GM19455 (cell line): ENCODE results near the gene ADM5.

Experiments used
- ATAC-seq: cut with Tn5 transposase; IDR thresholded peaks from one replicate; pipeline ENCODE4 v1.9.1; 2021; ENCODE audit not compliant: unreplicated experiment

The ADM5 gene

GRCh38 chr19:49679771-49680413, 9.5 kb upstream of the ADM5 start:
- ATAC-seq = no peak

DNA sequence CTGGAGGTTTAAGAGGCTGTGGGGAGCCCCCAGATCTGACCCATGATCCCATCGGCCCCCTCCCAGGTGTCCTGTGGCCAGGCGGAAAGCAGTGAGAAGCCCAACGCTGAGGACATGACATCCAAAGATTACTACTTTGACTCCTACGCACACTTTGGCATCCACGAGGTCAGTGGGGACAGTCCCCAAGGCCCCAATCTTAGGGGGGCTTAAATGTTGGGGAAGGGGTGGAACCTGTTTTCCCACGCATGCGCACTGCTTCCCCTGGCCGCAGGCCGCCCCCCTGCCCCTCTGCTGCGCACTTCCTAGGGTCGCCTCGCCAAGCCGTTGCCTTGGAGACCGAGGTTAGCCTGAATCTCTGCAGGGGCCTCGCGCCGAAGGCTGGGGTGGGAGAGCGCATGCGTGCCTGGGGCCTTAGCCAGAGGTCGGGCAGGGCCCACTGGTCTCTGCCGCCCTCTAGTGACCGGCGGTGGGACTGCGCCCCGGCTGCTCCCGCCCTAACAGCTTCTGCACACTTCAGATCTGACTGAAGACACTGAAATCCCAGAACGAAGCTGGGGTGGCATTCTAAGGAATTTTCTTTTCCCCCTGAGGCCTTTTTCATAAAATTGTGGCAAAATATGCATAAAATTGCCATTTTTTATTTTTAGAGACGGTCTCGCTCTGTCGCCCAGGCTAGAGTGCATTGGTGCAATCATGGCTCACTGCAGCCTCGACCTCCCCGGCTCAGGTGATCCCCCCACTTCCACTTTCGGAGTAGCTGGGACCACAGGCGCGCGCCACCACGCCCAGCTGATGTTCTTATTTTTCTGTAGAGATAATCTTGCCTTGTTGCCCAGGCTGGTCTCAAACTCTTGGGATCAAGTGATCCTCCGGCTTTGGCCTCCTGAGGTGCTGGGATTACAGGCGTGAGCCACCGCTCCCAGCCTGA, 8.7 kb upstream of the ADM5 start:
- ATAC-seq = no peak

DNA sequence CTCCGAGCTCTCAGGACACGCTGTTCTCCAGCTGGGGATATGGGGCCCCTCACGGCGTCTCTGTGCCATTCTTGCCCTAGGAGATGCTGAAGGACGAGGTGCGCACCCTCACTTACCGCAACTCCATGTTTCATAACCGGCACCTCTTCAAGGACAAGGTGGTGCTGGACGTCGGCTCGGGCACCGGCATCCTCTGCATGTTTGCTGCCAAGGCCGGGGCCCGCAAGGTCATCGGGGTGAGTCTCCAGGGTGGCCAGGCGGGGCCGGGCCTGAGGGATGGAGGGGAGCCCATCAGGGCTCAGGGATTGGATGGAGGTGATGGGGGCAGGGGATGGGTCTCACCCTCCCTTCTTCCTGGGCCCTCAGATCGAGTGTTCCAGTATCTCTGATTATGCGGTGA, 7.6 kb upstream of the ADM5 start:
- ATAC-seq = no peak

GRCh38 chr19:49682274-49682673, 7.1 kb upstream of the ADM5 start:
- ATAC-seq = no peak

DNA sequence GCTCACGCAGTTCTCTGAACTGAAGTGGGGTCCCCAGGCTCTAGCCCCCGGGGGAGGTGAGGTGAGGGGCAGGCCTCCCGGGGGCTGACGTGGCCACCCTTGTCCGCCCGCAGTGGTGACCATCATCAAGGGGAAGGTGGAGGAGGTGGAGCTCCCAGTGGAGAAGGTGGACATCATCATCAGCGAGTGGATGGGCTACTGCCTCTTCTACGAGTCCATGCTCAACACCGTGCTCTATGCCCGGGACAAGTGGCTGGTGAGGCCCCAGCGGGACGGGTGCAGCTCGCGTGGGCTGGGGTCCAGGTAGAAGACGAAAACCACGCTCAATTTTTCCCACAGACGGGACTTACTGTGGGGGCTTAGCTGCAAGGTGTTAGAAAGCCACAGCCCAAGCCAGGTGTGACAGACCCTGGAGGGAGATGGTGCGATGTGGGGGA, 5.6 kb upstream of the ADM5 start:
- no peak for ATAC-seq

DNA sequence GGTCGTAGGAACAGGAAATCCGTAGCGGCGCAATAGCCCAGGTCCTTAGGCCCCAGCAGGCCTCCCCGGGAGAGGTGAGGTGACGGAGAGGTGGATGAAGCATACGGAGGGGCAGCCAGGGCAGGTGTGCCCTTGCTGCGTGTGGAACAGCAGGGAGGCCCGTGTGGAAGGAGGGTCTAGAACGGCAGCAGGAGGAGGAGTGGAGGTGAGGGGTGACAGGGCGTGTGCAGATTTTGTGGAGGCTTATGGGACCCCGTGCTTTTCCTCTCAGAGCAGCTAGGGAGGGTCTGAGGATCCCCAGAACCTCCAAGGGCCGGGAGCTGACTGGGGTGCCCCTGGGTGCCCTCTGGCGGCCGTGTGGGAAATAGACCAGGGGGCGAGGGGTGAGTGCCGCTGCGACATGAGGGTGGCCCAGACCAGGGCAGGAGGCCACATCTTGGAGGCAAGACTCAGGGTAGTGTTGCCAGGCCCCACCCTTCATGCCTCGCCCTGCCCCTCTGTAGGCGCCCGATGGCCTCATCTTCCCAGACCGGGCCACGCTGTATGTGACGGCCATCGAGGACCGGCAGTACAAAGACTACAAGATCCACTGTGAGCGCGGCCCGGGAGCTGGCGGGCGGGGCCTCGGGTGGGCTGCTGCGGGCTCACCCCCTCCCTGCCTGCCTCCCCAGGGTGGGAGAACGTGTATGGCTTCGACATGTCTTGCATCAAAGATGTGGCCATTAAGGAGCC, 5.0 kb upstream of the ADM5 start:
- no peak for ATAC-seq

DNA sequence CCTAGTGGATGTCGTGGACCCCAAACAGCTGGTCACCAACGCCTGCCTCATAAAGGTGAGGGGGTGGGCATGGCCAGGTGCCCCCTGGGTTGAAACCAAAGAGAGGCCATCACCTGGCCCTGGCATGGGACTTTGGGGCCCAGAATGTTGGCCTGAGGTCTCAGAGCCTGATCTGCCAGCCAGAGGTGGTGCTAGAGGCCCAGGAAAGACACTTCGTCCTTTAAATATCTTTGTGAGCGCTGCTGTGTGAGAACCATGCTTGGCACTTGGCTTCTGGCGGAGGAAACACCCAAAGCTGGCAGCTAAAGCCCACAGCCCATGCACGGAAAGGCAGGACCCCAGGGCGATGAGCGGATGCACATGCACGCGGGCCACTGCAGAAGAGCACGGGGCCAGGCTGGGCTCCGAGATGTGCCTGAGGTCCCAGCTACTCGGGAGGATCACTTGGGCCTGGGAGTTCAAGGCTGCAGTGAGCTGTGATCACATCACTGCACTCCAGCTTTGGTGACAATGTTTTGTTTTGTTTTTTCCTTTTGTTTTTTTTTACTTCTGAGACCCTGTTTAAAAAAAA, 4.3 kb upstream of the ADM5 start:
- no peak for ATAC-seq

DNA sequence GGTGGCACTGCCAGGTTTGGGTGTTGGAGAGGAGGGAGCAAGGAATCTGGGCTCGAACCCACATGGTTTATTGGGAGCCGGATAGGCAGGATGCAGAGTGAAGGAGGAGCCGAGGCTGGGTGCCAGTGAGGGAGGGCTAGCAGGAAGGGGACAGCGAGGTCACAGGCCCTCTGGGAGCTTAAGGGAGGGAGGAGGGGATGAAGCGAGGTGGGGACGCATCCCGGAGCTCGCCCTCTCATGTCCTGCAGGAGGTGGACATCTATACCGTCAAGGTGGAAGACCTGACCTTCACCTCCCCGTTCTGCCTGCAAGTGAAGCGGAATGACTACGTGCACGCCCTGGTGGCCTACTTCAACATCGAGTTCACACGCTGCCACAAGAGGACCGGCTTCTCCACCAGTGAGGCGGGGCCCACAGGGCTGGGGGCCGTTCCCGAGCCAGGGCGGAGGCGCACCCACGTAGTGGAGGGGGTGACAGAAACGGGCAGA, 3.5 kb upstream of the ADM5 start:
- ATAC-seq = no peak

GRCh38 chr19:49686503-49687088, 2.8 kb upstream of the ADM5 start:
- no peak for ATAC-seq

DNA sequence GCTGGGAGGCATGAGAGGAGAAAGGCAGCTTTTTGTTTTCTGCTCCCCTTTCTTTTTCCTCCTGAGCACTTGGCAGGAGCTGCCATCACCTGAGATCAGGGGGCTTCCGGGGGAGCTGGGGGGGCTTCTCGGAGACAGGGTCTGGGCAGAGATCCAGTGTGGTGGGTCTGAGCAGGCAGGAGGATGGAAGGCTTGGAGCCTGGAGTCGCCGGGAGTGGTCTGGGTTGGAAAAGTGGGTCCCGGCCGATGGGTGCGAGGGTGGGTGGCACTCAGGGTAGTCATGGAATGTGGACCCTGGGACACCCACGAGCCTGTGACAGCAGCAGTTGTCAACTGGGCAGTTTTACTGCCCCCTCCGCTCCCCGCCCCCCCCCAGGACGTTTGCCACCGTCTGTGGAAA, 2.2 kb upstream of the ADM5 start:
- ATAC-seq = no peak

GRCh38 chr19:49687566-49688316, 1.7 kb upstream of the ADM5 start:
- ATAC-seq = no peak

DNA sequence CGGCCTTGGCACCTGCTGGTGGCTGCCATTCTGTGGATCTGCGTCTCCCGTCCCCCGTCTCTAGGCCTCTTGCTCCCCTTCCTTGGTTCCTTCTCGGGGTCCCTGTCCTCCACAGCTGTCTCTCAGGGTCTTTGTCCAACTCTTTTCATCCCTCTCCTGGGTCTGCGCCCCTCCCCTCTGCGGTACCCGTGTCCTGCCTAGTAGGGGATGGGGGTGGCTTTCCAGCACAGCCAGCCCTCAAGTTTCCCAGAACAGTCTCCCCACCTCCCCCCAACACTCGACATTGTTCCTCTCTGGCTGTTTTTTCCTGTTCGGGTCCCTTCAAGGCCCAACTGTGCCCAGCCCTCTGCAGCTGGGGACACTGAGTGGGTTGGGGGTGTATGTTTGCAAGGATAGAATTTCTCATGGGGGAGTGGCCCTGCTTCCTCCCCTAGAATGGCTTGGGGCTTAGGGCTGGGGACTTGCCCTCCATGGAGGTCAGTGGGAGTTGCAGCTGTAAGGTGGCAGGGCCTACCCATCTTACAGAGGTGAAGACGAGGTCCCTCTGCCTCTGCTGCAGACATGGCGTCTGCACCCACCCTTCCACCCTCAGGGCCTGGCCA, 762 bp upstream of the ADM5 start:
- ATAC-seq = no peak

- no peak for ATAC-seq
Measured at GRCh38 chr19:49690079-49690655, 773 bp downstream of the ADM5 start.

- ATAC-seq = no peak
Measured at GRCh38 chr19:49690656-49691242, 1.4 kb downstream of the ADM5 start, which contains the start of gene CPT1C. TSS of gene CPT1C (plus strand) at chr19:49691116. CDS start at chr19:49692253, 1,137 bp downstream.

- ATAC-seq = no peak
Measured at GRCh38 chr19:49691243-49692146, 2.1 kb downstream of the ADM5 start.

- ATAC-seq = no peak
Measured at GRCh38 chr19:49692147-49692506, 2.7 kb downstream of the ADM5 start.

DNA sequence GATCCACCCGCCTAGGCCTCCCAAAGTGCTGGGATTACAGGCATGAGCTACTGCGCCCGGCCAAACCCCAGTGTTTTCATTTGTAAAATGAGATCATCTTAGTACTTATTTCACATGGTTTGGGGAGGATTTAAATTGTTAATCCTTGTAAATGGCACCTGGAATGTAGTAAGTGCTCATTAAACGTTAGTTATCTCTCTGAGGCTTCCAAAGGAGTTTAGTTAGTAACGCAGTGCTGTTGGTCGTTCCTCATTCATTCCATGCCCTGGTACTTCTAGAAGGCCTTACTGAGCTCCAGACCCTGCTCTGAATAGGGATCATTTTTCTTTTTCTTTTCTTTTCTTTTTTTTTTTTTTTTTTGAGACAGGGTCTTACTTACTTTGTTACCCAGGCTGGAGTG, 6.7 kb downstream of the ADM5 start:
- ATAC-seq = no peak

DNA sequence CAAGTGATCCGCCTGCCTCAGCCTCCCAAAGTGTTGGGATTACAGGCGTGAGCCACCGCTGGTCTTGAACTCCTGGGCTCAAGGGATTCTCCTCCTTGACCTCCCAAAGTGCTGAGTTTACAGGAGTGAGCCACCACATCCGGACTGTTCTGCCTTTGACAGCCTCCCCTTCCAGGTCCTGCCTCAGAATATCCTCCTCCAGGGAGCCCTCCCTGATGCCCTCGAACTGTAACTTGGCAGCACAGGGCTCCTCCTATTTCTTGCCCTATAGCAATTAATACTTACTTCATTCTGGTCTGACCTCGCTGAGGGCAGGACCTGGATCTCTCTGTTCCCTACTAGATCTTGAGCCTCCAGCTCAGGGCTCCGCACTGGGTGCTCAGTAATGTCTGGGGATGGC, 7.5 kb downstream of the ADM5 start:
- no peak for ATAC-seq
